ENCODE results near the gene THADA. TPM values are rescaled to one million over a fixed set of nuclear protein-coding genes. Genes with fewer than 3 reads are reported as not detected.

The THADA gene
- total RNA-seq (2021): 20.6 to 27.5 TPM (median 21.7 TPM) in 3 replicates
- percentile 64 among the genes with signal in this experiment for Bru-seq, nascent RNA
- long read RNA-seq, experiment 1, full-length matches to known transcripts: 25 of 101 reads
- long read RNA-seq, experiment 1, partial matches to known transcripts: 34 of 101 reads
- long read RNA-seq, experiment 1, other reads (novel, unspliced or antisense): 42 of 101 reads
- long read RNA-seq, experiment 2, partial matches to known transcripts: 13 of 20 reads
- long read RNA-seq, experiment 2, other reads (novel, unspliced or antisense): 7 of 20 reads
- long read RNA-seq, experiment 3, full-length matches to known transcripts: 1 of 10 reads
- long read RNA-seq, experiment 3, partial matches to known transcripts: 5 of 10 reads
- long read RNA-seq, experiment 3, other reads (novel, unspliced or antisense): 4 of 10 reads

- Mint-ChIP-seq H3K27ac (peak within 1 kb of the TSS; percentile 98), H3K36me3 (no peaks in the 10 kb centered on the region; the same call in 1 of the 2 replicates), H3K27me3 (ENCODE audit: low read depth) (no peaks in the 10 kb centered on the region; the same call in 1 of the 2 replicates), H3K9me3 (no peaks in the 10 kb centered on the region), H3K4me1 (peaks cover 10% of the 10 kb centered on the region), H3K4me3 (peak within 1 kb of the TSS; percentile 95)
- POLR2A ChIA-PET: interaction anchor here (0.6 to 1.0 kb wide), 4 partner anchors 13 to 570 kb away, joined by 3 to 8 read pairs (median 3); no protein-coding TSS in a partner anchor
- CTCF ChIA-PET: interaction anchor here (0.6 to 2.3 kb wide), 4 partner anchors 10 to 455 kb away, joined by 5 to 32 read pairs (median 9); no protein-coding TSS in a partner anchor
- peak; percentile 98 for DNase-seq (ENCODE audit: low spot score)
- peak; percentile 98 for ATAC-seq
- TF ChIP-seq ZNF317 (CRISPR knock-in tag; IDR thresholded peaks at IDR 0.05; ENCODE audit: borderline replicate concordance, low read depth): no peak
- 0 out of 2 replicates have a peak, but pooled peaks have one; percentile 35 for TF ChIP-seq PREB (CRISPR knock-in tag; IDR thresholded peaks at IDR 0.05; ENCODE audit: borderline replicate concordance)
- no peak for TF ChIP-seq JAZF1 (CRISPR knock-in tag; IDR thresholded peaks at IDR 0.05)
- no peak for TF ChIP-seq RELA (CRISPR knock-in tag; IDR thresholded peaks at IDR 0.05; ENCODE audit: borderline replicate concordance)
- TF ChIP-seq FOXP4 (CRISPR knock-in tag; IDR thresholded peaks at IDR 0.05): 0 out of 2 replicates have a peak, but pooled peaks have one; percentile 68
- TF ChIP-seq NR3C1 (CRISPR knock-in tag; conservative IDR thresholded peaks at IDR 0.05; ENCODE audit: low read depth): no peak
- TF ChIP-seq TEAD1 (CRISPR knock-in tag; IDR thresholded peaks at IDR 0.05): no peak
- 0 out of 2 replicates have a peak, but pooled peaks have one; percentile 47 for TF ChIP-seq FOXP1 (CRISPR knock-in tag; IDR thresholded peaks at IDR 0.05; ENCODE audit: borderline replicate concordance)
- peak; percentile 88 for TF ChIP-seq MAX (CRISPR knock-in tag; IDR thresholded peaks at IDR 0.05)
- TF ChIP-seq TEAD4 (CRISPR knock-in tag; IDR thresholded peaks at IDR 0.05): no peak
- TF ChIP-seq MLX (CRISPR knock-in tag; IDR thresholded peaks at IDR 0.05): no peak
- no peak for TF ChIP-seq E2F4 (CRISPR knock-in tag; IDR thresholded peaks at IDR 0.05; ENCODE audit: borderline replicate concordance, low read depth)
- TF ChIP-seq ESRRA (CRISPR knock-in tag; IDR thresholded peaks at IDR 0.05; ENCODE audit: borderline replicate concordance): no peak
- TF ChIP-seq IRF1 (CRISPR knock-in tag; IDR thresholded peaks at IDR 0.05): no peak
- 0 out of 2 replicates have a peak, but pooled peaks have one; percentile 44 for TF ChIP-seq HMGXB4 (CRISPR knock-in tag; IDR thresholded peaks at IDR 0.05)
- TF ChIP-seq SP1 (CRISPR knock-in tag; conservative IDR thresholded peaks at IDR 0.05): 0 out of 2 replicates have a peak, but pooled peaks have one; percentile 53
- no peak for TF ChIP-seq NFATC4 (CRISPR knock-in tag; IDR thresholded peaks at IDR 0.05)
- TF ChIP-seq ETV6 (CRISPR knock-in tag; IDR thresholded peaks at IDR 0.05): peak; percentile 58; the same call in 1 of the 2 replicates
- peak; percentile 79; the same call in 1 of the 2 replicates for TF ChIP-seq FOXK1 (CRISPR knock-in tag; IDR thresholded peaks at IDR 0.05)
- TF ChIP-seq ZNF232 (CRISPR knock-in tag; IDR thresholded peaks at IDR 0.05): 0 out of 2 replicates have a peak, but pooled peaks have one; percentile 31
- TF ChIP-seq ZMAT4 (CRISPR knock-in tag; IDR thresholded peaks at IDR 0.05): no peak
- peak; percentile 95 for TF ChIP-seq ZBTB21 (CRISPR knock-in tag; IDR thresholded peaks at IDR 0.05; ENCODE audit: borderline replicate concordance)
- no peak for TF ChIP-seq MXD4 (CRISPR knock-in tag; IDR thresholded peaks at IDR 0.05; ENCODE audit: borderline replicate concordance)
- TF ChIP-seq MYBL2 (CRISPR knock-in tag; IDR thresholded peaks at IDR 0.05): 0 out of 2 replicates have a peak, but pooled peaks have one; percentile 61
- TF ChIP-seq ATF3 (CRISPR knock-in tag; conservative IDR thresholded peaks at IDR 0.05): 0 out of 2 replicates have a peak, but pooled peaks have one; percentile 11
Observed at GRCh38 chr2:43595603-43596412, at the start of gene THADA. Gene THADA, minus strand, starts transcription at chr2:43596038. Its CDS starts 3,646 bp downstream, at chr2:43592392.
